Mononuclear cell (primary cell): ENCODE data around the gene TWIST2. TPM values are rescaled to one million over a fixed set of nuclear protein-coding genes. Genes with fewer than 3 reads are reported as not detected.

Experiments used
- H3K27me3 ChIP-seq: 2 replicates; pipeline ENCODE4 v1.6.0; 2011; ENCODE audit warnings: low read length, control low read depth; ENCODE audit not compliant: insufficient read depth
- H3K4me1 ChIP-seq: 2 replicates; pipeline ENCODE4 v1.5.1; 2011; ENCODE audit warnings: mild to moderate bottlenecking, low read length, control low read depth; ENCODE audit not compliant: insufficient read depth
- H3K4me3 ChIP-seq: 2 replicates; pipeline ENCODE4 v1.5.1; 2011; ENCODE audit warnings: mild to moderate bottlenecking, low read length, moderate library complexity
- H3K9me3 ChIP-seq: 2 replicates; pipeline ENCODE4 v1.5.1; 2011; ENCODE audit warnings: low read depth, mild to moderate bottlenecking, control low read depth, low read length
- total RNA-seq: library from RNA; depleted of rRNA; stranded (reverse); fragments of >200 nt; gene quantifications from one replicate; pipeline ENCODE4 v1.2.3, GENCODE V29; 2012

TWIST2 gene
- total RNA-seq, 1 donor = 0.21 TPM

DNA sequence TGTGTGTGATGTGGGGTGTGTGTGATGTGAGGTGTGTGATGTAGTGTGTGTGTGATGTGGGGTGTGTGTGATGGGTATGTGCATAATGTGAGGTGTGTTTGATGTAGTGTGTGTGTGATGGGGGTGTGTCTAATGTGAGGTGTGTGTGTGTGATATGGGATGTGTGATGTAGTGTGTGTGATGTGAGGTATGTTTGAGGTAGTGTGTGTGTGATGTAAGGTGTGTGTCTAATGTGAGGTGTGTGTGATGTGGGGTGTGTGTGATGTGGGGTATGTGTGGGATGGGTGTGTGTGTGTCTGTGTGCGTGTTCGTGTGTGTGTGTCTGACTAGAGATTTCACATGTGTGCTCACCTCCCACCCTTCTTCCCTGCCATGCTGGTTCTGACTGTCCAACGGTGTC lies 56.3 kb downstream of the TWIST2 start:
- Histone ChIP-seq H3K4me3 (no peak overlapping the region), H3K9me3 (no peaks in the 10 kb centered on the region), H3K4me1 (no peaks in the 10 kb centered on the region), H3K27me3 (no peaks in the 10 kb centered on the region)

DNA sequence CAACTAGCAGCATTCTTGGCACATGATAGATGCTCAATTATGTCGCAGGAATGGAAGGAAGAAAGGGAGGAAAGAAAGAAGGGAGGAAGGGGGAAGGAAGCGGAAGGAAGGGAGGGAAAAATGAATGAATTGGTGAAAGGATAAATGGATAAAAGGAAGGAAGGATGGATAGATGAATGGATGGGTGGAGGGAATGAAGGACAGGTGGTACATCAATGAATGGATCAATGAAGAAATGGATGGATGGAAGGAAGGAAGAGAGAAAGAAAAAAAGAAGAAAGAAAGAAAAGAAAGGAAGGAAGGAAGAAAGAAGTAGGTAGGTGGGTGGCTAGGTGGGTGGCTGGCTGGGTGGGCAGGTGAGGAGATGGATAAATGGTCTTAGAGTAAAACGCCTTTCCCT lies 56.8 kb downstream of the TWIST2 start:
- H3K4me3 ChIP-seq = no peak overlapping the region

DNA sequence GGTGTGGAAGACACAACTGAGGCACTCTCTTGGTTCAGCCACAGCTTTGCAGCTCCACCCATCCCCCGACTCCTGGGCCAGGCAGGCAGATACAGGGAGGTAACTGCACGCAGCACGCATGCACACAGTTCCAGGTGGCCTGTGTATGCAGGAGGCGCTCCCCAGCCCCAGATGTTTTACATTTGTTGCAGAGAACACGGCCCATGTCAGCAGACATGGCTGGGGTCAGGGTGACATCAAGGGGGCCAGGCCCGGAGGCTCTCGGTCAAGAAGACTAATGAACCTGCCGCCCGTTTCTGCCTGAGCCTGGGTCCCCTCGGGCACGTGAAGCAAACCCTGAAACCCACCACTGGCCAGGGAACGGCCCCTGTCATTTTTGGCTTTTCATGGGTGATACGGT lies 57.3 kb downstream of the TWIST2 start:
- H3K4me1 ChIP-seq = no peaks in the 10 kb centered on the region
- H3K27me3 ChIP-seq = no peaks in the 10 kb centered on the region
- no peak overlapping the region for H3K4me3 ChIP-seq

More for the DNA sequence above, 56.8 kb downstream of the TWIST2 start:
- Histone ChIP-seq H3K4me1 (no peaks in the 10 kb centered on the region), H3K27me3 (no peaks in the 10 kb centered on the region), H3K9me3 (no peaks in the 10 kb centered on the region)

DNA sequence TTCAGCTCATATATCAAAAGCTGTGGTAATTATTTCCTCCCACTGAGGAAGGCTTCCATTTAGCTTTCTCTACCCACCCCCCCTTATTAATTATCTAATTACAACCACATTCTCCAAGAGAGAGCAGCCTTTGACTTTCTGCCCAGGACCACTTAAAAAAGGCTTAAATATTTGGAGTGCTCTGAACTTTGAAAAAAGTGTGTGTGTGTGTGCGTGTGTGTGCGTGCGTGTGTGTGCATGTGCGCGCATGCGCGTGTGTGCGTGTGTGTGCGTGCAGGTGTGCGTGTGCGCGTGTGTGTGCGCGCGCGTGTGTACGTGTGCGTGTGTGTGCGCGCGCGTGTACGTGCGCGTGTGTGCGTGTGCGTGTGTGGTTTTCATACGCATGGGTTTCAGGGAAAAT lies 57.8 kb downstream of the TWIST2 start:
- no peaks in the 10 kb centered on the region for H3K27me3 ChIP-seq
- H3K4me3 ChIP-seq = no peak overlapping the region
- H3K4me1 ChIP-seq = no peaks in the 10 kb centered on the region
- no peaks in the 10 kb centered on the region for H3K9me3 ChIP-seq

More for the DNA sequence above, 57.3 kb downstream of the TWIST2 start:
- H3K9me3 ChIP-seq = no peaks in the 10 kb centered on the region

DNA sequence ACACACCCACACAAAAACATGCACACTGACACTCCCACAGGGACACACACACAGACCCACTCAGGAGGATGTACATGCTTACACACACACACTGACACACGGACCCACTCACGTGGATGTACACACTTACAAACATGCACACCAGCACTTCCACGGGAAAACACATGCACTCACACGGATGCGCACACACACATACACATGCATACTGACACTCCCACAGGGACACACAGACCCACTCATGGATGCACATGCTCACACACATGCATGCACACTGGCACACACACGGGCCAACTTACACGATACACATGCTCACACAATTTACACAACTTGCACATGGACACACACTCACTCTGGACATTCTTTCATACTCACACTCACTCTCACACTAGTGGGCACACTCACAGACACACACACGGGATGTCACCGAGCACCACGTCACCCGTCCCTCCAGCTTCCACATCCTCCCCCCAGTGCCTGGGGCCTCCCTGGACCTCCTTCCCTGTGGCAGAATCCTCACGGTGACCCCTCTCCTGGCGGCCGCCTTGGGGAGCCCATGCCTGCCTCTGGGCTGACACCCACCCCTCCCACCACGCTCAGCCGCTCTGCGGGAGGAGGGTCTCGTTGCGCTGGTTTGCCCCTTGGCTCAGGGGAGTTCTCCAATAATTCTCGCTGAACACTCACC lies 58.5 kb downstream of the TWIST2 start:
- Histone ChIP-seq H3K4me1 (no peaks in the 10 kb centered on the region), H3K27me3 (no peaks in the 10 kb centered on the region), H3K4me3 (no peak overlapping the region), H3K9me3 (no peaks in the 10 kb centered on the region)

DNA sequence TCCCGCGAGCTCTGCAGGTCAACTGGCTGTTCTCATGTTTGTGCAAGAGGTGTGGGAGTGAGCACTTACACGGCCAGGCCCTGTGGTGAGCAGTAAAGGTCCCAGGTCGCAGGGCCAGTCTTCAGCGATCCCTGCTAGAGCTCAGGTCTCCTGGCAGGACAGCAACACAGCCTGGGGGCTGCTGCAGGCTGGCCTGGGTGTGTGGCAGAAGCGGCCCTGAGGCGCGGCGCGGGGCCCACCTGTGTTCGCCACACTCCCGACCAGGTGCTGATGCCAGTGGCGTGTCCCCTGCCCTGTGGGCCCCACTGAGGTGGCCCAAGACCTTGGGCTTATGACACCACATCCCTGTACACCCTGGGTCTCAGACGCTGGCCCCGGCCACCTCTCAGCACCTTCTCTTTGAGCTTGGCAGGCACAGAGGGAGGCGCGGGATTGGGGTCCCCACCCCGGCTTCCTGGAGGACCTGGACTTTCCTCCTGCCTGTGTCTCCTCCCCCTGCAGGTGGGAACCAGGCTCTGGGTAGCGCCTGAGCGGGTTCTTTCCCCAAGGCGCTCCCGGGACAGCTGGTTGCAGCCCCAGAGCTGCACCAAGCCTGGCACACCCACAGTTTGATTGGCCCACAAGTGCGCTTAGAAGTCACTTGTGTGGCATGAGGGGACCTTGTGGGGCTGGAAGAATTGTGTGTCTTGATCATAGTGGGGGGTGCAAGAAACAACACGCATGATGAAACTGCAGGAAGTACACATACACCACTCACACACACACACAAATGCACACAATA lies 59.2 kb downstream of the TWIST2 start:
- no peaks in the 10 kb centered on the region for H3K4me1 ChIP-seq
- H3K4me3 ChIP-seq = no peak overlapping the region
- H3K9me3 ChIP-seq = no peaks in the 10 kb centered on the region
- H3K27me3 ChIP-seq = no peaks in the 10 kb centered on the region

DNA sequence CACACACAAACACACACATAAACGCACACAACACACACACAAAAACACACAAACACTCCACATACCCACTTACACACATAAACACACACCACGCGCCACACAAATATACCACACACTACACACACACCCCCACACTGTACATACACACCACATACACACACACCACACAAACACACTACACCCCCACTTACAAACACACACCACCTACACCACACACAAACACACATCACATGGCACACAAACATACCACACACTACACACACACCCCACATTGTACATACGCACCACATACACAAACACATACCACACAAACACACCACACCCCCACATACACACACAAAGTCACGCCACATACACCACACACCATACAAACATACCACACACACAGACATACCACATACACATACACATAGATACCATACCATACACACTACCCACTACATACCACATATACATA lies 59.9 kb downstream of the TWIST2 start:
- no peak overlapping the region for H3K4me3 ChIP-seq
- no peaks in the 10 kb centered on the region for H3K9me3 ChIP-seq
- H3K4me1 ChIP-seq = no peaks in the 10 kb centered on the region
- H3K27me3 ChIP-seq = no peaks in the 10 kb centered on the region

DNA sequence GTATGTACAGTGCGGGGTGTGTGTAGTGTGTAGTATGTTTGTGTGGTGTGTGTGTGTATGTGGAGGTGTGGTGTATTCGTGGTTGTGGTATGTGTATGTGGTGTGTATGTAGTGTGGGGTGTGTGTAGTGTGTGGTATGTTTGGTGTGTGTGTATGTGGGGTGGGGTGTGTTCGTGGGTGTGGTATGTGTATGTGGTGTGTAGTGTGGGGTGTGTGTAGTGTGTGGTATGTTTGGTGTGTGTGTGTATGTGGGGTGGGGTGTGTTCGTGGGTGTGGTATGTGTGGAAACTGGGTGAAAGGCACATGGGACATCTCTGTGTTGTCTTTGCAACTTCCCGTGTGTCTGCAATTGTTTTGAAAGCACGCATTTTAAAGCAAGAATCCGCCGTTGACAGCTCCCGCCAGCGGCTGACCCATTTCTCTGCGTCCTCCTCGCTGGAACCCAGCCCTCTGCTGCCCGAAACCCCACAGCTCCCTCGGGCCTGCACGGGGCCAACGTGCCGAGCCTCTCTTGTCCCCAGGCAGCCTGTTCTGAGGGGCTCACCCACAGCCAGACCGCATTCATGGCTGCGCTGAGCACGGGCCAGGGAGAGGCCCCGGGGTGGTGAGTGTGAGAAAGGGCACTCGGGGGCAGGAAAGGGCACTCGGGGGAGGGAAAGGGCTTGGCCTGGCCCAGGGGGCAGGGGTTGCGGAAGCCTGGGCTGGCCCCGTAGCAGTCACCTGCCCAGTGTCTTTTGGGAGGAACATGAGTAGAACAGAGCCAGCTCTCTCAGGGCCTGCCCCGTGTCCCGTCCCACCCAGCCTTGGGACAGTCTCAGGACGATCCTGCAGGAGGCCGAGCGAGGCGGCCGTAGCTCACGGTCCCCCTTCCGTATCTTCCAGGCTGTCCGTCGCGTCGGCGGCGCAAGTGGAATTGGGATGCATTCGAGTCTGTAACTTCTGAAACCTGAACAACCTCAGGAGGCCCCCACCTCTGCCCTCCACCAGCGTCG lies 61.4 kb downstream of the TWIST2 start:
- Histone ChIP-seq H3K9me3 (no peaks in the 10 kb centered on the region), H3K4me3 (no peak overlapping the region), H3K4me1 (no peaks in the 10 kb centered on the region), H3K27me3 (no peaks in the 10 kb centered on the region)

DNA sequence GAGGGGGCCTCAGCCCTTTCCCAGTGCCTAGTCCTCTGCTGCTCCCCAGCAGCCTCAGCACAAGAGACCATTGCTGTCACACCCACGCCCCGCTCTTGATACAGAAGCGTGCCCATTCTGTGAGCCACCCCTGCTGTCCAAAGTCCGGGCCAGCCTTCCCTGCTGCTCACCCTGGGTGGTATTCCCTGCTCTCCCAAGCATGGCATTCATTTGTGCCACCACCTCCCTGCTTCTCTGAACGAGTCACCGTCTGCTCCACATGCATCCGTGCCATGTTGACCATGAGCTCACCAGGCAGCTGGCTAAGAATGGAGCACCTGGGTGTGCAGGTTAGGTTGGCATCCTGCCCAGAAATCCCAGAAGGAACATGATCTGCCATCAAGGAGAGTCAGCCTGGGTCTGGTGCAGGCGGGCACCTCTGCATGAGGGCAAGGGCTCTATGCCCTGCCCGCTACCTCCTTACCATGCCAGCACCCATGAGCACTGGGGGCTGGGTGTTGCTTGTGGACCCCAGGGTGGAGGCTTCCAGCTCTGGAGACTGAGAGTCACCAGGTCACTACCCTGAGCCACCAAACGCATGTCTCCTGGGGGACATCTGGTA lies 63.0 kb downstream of the TWIST2 start:
- H3K4me1 ChIP-seq = no peaks in the 10 kb centered on the region
- no peak overlapping the region for H3K4me3 ChIP-seq
- H3K27me3 ChIP-seq = no peaks in the 10 kb centered on the region
- no peaks in the 10 kb centered on the region for H3K9me3 ChIP-seq

DNA sequence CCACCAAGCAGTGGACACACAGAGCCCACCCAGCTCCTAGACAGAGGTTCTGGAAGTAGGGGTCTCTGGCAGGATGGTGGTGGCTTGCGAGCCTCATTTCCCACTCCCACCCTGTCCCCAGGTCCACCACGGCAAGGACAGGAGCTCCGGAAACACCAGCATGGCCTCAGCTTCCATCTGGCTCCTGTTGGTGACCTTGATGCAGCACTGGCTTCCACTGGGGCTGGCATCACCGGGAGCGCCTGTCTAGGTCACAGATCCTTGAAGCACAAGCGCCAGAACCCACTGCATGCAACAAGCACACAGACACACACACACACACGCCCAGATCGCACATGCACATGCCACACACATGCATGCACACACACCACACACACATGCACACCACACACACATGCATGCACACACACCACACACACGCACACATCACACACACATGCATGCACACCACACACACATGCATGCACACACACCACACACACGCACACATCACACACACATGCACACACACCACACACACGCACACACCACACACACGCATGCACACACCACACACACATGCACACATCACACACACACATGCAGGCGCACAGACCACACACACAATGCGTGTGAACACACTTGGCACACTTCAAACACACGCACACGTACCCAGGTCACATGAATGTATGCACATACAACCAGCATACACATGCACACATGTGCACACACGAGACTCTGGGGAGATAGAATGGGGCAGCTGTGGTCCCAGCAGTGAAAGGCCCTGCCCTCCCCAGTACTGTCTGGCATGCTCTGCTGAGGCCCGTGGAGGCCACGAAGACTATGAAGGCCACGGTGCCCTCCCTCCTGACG lies 63.7 kb downstream of the TWIST2 start:
- Histone ChIP-seq H3K4me1 (no peaks in the 10 kb centered on the region), H3K9me3 (no peaks in the 10 kb centered on the region), H3K4me3 (no peak overlapping the region), H3K27me3 (no peaks in the 10 kb centered on the region)

DNA sequence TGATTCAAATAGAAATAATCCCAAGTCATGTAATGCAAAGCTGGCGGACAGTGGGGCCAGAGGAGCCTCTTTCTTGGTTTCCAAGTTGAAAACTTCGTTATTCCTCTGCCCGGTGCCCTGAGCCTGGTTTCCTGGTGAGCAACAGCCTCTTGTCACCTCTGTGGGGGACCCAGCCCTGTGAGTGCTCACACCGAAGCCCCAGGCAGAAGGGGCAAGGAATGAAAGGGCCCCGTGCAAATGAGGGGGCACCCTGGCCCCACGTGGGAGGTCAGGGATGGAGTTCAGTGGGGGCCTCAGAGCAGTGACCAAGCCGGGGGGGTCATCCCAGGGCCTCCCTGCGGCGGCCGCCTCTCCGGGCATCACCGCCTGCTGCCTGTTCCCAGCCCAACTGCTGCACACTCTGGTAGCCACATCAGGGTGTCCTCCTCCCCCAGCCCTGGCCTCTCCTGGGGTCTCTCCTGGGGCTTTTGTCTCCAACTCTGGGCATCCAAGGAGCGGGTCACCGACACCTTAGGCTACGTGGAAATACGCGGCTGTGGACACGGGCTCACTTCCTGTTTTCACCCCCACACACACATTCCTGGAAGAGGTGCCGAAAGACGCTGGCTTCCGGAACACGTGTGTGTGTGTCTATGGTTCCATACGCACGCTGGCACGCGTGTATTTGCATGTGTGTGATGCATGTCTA lies 64.5 kb downstream of the TWIST2 start:
- H3K27me3 ChIP-seq = no peaks in the 10 kb centered on the region
- H3K9me3 ChIP-seq = no peaks in the 10 kb centered on the region
- no peak overlapping the region for H3K4me3 ChIP-seq
- no peaks in the 10 kb centered on the region for H3K4me1 ChIP-seq

DNA sequence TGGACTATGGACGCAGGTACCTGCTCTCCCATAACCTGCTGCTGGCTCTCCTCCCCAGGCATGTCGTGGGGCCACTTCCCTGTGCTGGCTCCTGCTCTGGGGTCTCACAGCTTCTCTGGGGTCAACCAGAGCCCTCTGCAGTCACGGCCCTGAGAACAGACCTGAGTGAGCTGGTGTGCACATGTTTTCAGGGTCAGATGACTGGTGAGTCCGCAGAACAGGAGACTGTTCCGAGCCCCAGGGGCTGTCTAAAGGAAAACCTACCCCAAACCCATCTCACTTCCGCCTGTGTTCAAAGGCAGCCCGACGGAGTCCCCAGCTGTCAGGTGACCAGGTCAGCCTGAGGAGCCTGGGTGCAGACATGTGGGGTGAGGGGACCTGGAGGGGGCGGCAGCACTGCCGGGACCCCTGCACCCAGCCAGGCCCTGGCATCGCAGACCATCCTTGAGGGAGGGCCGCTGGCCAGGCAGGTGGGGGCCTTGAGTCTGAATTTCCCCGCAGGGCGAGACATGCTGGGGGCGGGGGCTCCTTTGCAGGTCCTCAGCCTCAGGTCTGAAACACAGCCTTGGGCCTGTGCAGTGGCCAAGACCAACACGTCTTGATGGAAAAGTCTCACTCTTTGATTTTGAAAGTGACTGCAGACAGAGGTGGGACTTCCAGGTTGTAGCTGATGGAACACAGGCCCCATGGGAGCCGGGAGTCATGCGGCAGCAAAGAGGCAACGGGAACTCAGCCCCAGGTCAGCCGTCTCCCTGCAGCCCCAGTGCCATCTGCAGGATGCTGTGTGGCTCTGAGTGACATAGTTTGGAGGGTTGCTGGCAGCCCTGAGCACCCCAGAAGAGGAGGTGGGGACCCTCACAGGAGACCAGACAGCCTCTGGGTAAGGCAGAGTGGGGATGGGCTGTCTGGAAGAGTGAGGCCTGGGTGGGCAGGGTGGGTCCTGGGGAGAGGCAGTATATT lies 65.3 kb downstream of the TWIST2 start:
- Histone ChIP-seq H3K9me3 (no peaks in the 10 kb centered on the region), H3K4me3 (no peak overlapping the region), H3K4me1 (no peaks in the 10 kb centered on the region), H3K27me3 (no peaks in the 10 kb centered on the region)
